Hepatocyte (in vitro differentiated cells): Measurements from ENCODE around the gene QARS1.

Experiments used
- CTCF ChIP-seq: fragments of 200-600 bp; sonication (generic); IDR thresholded peaks from 2 replicates; pipeline ENCODE4 v1.5.1; 2016; ENCODE audit warnings: antibody characterized with exemption, mild to moderate bottlenecking; ENCODE audit not compliant: poor library complexity
- EZH2 ChIP-seq: fragments of 200-600 bp; sonication (generic); IDR thresholded peaks from 2 replicates; pipeline ENCODE4 v1.6.1; 2016; ENCODE audit warnings: antibody characterized with exemption, mild to moderate bottlenecking, borderline replicate concordance
- EZH2phosphoT487 ChIP-seq: fragments of 200-600 bp; sonication (generic); IDR thresholded peaks from one replicate; pipeline ENCODE4 v1.6.1; 2018; ENCODE audit warnings: antibody characterized with exemption, mild to moderate bottlenecking, low read depth, moderate library complexity; ENCODE audit not compliant: unreplicated experiment, severe bottlenecking

- TF ChIP-seq CTCF (no peak), EZH2 (no peak), EZH2phosphoT487 (no peak)
These were observed 6.1 kb downstream of the QARS1 start for GRCh38 chr3:49098429-49098828.
